Activated T-helper 9 cell treated with anti-CD3 and anti-CD28 coated beads, Interleukin-2, amount 50 U/mL, for 16 hours (primary cell): ENCODE results near the gene LSM10.
A peak's percentile ranks its signal among the peaks of the same experiment; 100 is the strongest.

Source experiments
- DNase-seq: peaks from one replicate; pipeline ENCODE4 v3.0.0-alpha.2; 2020; ENCODE audit warnings: low read depth

LSM10 gene

GRCh38 chr1:36408479-36408878 lies 10.8 kb upstream of the LSM10 start:
- DNase-seq = no peak

GRCh38 chr1:36406440-36406839 lies 8.7 kb upstream of the LSM10 start:
- no peak for DNase-seq

- DNase-seq = no peak
Observed at GRCh38 chr1:36402504-36402890, 4.8 kb upstream of the LSM10 start.

DNA sequence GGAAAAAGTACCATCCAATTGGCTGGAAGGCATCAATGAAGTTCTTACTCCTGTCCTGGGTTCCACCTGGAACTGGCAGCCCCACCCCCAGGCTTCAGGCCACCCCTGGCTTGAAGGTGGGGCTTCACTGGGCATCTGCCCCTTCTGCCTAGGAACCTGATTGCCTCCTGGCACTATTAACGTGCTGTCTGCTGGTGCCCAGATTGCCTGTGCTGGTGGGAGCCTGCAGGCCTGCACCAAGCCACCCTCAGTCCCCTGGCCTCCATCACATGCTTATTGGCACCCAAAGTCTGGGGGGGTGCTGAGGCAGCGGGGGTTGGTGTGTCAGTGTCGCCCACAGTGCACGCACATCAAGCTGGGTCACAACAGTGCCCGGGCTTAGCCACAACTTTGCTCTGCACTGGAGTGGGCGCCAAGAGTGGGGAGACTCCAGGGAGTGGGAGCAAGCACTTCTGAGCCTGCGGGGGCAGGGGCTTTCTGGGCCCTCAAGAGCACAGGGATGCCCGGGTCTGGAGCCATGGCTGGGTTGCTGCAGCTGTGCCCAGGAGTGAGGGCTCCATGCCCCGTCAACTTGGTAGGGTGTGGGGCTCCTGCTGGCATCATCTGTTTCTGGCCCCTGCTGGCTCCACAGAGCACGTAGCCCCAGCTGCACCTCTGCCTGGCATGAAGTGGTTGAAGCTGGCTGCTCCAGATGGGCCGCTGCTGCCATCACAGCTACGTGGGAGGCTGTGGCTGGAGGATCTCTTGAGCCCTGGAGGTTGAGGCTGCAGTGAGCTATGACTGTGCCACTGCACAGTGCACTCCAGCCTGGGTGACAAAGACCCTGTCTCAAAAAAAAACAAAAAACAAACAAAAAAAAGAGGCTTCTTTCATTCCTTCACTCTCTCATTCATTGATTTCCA lies 4.1 kb upstream of the LSM10 start:
- no peak for DNase-seq

GRCh38 chr1:36400825-36401601 lies 3.3 kb upstream of the LSM10 start:
- no peak for DNase-seq

DNA sequence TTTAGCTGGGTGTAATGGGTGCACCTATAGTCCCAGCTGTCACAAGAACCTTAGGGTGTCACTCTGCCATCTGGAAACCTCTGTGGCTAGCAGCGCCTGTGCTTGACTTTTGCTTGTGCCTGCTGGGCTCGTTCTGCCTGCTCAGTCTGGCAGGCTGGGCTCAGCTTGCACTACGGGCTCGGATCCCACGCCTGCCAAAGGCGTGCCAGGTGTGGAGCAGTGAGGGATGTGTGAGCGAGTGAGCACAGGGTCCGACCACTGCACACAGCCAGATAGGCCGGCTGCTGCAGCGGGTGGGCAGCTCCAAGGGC lies 2.8 kb upstream of the LSM10 start:
- no peak for DNase-seq

- DNase-seq = no peak
Observed at GRCh38 chr1:36398370-36398977, 766 bp upstream of the LSM10 start.

- no peak for DNase-seq
Observed at GRCh38 chr1:36397083-36397377, 678 bp downstream of the LSM10 start.

DNA sequence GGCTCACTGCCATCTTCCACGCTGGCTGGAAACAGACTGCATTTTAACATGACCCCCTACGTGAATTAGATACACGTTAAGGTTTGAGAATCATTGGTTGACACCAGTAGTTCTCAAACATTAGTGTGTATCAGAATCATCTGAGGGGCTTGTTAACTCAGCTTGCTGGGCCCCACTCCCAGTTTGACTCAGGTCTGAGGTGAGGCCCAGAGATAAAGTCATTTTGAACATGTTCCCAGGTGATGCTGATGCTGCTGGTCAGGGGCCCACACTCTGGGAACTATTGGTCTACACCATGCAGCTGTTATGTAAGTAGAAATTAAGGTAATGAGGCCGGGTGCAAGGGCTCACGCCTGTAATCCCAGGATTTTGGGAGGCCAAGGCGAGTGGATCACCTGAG lies 1.3 kb downstream of the LSM10 start:
- no peak for DNase-seq

- no peak for DNase-seq
Observed at GRCh38 chr1:36393686-36394085, 4.0 kb downstream of the LSM10 start.

DNA sequence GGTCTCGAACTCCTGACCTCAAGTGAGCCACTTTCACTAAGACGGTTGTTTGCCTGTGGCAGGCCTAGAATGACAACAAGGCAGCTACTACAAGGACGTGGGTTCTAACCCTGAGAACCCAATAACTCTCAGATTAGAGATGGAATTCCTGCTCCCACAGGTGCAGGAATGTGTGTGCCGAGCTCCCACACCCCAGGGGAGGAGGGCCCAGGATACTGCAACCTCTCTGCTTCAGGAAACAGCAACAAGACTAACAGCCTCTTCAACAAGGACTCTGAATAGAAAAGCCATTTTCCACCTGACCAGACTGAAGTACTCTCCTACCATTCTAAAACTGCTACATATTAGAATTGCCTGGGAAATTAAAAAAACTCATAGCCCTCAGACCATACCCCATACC lies 4.9 kb downstream of the LSM10 start:
- DNase-seq = no peak

- no peak for DNase-seq
Observed at GRCh38 chr1:36391271-36391670, 6.4 kb downstream of the LSM10 start.

GRCh38 chr1:36390411-36390810 lies 7.3 kb downstream of the LSM10 start:
- no peak for DNase-seq

DNA sequence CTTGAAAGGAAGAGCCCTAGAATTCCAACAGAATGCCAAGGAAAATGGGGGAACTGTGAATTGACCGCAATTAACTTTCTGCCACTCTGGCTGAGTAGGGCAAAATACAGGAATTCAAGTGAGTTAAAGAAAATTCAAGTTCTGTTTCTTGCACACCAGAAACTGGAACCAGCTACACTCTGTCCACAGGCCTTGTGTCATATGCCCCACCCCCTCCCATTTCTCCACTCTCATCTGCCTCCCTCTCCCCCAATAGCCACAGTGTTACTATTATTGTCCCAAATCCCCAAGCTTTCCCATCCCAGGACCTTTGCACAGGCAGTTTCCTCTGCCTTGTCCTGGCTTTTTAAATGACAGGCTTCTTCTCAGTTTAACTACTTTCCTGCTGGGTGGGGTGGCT lies 7.7 kb downstream of the LSM10 start:
- no peak for DNase-seq

- no peak for DNase-seq
Observed at GRCh38 chr1:36389261-36389660, 8.4 kb downstream of the LSM10 start.

GRCh38 chr1:36387141-36387949 lies 10.4 kb downstream of the LSM10 start:
- no peak for DNase-seq

- DNase-seq = peak; percentile 85
Observed at GRCh38 chr1:36386265-36387140, 11.2 kb downstream of the LSM10 start.

DNA sequence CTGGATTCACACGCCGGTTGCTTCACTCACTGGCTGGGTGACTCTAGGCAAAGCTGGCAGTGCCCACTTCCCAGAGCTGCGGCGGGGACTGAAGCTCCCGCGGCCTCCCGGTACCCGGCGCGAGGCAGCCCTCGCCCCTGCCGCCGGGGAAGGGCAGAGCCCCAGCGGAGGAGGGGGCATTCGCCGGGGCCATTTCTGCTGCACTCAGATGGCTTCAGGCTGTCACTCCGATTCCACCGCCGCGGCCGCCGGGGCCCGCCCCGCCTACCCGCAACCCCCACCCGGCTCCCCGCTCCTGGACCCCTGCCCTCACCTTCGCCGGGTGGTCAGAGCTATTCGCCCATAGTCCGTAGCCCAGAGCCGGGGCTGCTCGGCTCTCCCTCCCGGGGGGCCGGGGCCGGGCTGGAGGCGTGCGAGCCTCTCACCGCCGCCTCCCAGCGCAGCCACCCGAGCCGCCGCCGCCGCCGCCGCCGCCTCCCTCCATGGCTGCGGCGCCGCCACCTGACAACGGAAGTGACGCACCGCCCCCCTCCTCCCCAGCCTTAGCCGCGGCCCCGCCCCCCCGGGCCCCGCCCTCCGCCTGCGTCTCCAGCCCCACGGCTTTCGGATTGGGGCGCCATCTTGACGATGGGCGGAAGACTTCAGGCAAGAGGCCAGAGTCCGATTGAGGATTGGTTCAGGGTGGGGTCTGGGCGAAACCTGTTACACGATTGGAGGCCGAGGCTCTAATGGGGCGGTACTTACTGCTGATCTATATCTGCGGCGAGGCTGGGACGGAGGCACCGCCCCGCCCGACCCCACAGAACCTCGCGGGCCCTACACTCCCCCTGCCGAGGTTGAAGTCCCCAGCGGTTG lies 12.1 kb downstream of the LSM10 start, which contains the start of gene STK40:
STK40 (minus strand) TSS at position 515 of the 855 bp plus-strand sequence. CDS start 24,592 bp downstream, outside the sequence.
- peak; percentile 97 for DNase-seq

- DNase-seq = no peak
Observed at GRCh38 chr1:36384542-36385409, 12.9 kb downstream of the LSM10 start.
